MM.1S (cell line): ENCODE data around the gene SLC19A2.
A peak's percentile ranks its signal among the peaks of the same experiment; 100 is the strongest.

ENCODE experiments used
- DNase-seq: peaks from one replicate; pipeline ENCODE4 v3.0.0-alpha.2; 2015
- H2AFZ ChIP-seq: fragments of 300-600 bp; sonication (generic); 2 replicates; pipeline ENCODE4 v1.6.0; 2016; ENCODE audit warnings: antibody characterized with exemption, low read length
- H3F3A ChIP-seq: fragments of 300-600 bp; sonication (generic); 2 replicates; pipeline ENCODE4 v1.6.1; 2016; ENCODE audit warnings: mild to moderate bottlenecking, antibody characterized with exemption, low read length, moderate library complexity, mixed read lengths; ENCODE audit not compliant: insufficient read depth
- H3K27ac ChIP-seq: fragments of 300-600 bp; sonication (generic); 2 replicates; pipeline ENCODE4 v1.5.1; 2016; ENCODE audit warnings: mild to moderate bottlenecking, low read length
- H3K27me3 ChIP-seq: fragments of 300-600 bp; sonication (generic); replicated peaks from 2 replicates; pipeline ENCODE4 v1.6.0; 2016; ENCODE audit warnings: low read length; ENCODE audit not compliant: insufficient read depth
- H3K36me3 ChIP-seq: fragments of 300-600 bp; sonication (generic); replicated peaks from 2 replicates; pipeline ENCODE4 v1.6.1; 2016; ENCODE audit warnings: mild to moderate bottlenecking, low read length, mixed read lengths; ENCODE audit not compliant: insufficient read depth
- H3K4me1 ChIP-seq: fragments of 300-600 bp; sonication (generic); 2 replicates; pipeline ENCODE4 v1.6.1; 2016; ENCODE audit warnings: low read length, mixed read lengths
- H3K4me2 ChIP-seq: fragments of 300-600 bp; sonication (generic); 2 replicates; pipeline ENCODE4 v1.6.0; 2016; ENCODE audit warnings: low read depth, low read length
- H3K4me3 ChIP-seq: fragments of 300-600 bp; sonication (generic); 2 replicates; pipeline ENCODE4 v1.5.1; 2016; ENCODE audit warnings: low read length, mixed read lengths
- H3K79me2 ChIP-seq: fragments of 300-600 bp; sonication (generic); 2 replicates; pipeline ENCODE4 v1.6.1; 2016; ENCODE audit warnings: mixed run types, low read length, mixed read lengths
- H3K9ac ChIP-seq: fragments of 300-600 bp; sonication (generic); 2 replicates; pipeline ENCODE4 v1.6.1; 2016; ENCODE audit warnings: low read length, mixed read lengths
- H3K9me2 ChIP-seq: fragments of 300-600 bp; sonication (generic); replicated peaks from 2 replicates; pipeline ENCODE4 v1.6.1; 2016; ENCODE audit warnings: mild to moderate bottlenecking, low read length, mixed read lengths; ENCODE audit not compliant: insufficient read depth
- H3K9me3 ChIP-seq: fragments of 300-600 bp; sonication (generic); replicated peaks from 2 replicates; pipeline ENCODE4 v1.6.1; 2016; ENCODE audit warnings: mild to moderate bottlenecking, low read length, mixed read lengths; ENCODE audit not compliant: insufficient read depth
- H4K20me1 ChIP-seq: fragments of 300-600 bp; sonication (generic); 2 replicates; pipeline ENCODE4 v1.6.1; 2016; ENCODE audit warnings: mild to moderate bottlenecking, low read length, moderate library complexity, mixed read lengths; ENCODE audit not compliant: insufficient read depth
- EZH2 ChIP-seq: fragments of 300-600 bp; sonication (generic); optimal IDR thresholded peaks from 2 replicates; pipeline ENCODE3; 2017; ENCODE audit warnings: low read depth, mild to moderate bottlenecking, antibody characterized with exemption, low read length, mixed read lengths
- EZH2phosphoT487 ChIP-seq: fragments of 300-600 bp; sonication (generic); IDR thresholded peaks from 2 replicates; pipeline ENCODE4 v1.6.1; 2018; ENCODE audit warnings: antibody characterized with exemption, low read length
- TF ChIP-seq, protein P1 (sequence below): fragments of 300-600 bp; sonication (generic); IDR thresholded peaks from 2 replicates; pipeline ENCODE4 v1.5.1; 2016; ENCODE audit warnings: antibody characterized with exemption, low read length, mixed read lengths

The SLC19A2 gene

DNA sequence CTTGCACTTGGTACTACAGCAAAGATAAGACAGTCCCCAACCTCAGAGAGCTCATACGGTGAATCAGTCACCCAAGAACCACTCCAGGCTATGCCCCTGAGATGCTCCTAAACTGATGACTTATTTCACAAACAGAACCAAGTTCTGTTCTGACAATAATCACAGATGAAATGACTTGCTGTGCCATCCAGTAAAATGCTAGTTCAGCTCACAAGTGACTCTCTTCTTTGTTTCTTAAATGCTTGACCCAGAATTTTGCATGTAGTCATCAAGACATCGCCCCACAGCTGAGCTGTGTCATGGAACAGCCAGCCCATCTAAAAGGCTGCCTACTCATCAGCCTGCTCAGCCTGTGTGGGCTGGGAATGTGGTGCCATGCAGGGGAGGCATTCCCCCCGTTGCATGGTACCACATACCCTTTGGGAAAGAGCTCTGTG lies 6.1 kb upstream of the SLC19A2 start:
- TF ChIP-seq EZH2 (no peak), EZH2phosphoT487 (no peak)
- TF ChIP-seq, protein P1, sequence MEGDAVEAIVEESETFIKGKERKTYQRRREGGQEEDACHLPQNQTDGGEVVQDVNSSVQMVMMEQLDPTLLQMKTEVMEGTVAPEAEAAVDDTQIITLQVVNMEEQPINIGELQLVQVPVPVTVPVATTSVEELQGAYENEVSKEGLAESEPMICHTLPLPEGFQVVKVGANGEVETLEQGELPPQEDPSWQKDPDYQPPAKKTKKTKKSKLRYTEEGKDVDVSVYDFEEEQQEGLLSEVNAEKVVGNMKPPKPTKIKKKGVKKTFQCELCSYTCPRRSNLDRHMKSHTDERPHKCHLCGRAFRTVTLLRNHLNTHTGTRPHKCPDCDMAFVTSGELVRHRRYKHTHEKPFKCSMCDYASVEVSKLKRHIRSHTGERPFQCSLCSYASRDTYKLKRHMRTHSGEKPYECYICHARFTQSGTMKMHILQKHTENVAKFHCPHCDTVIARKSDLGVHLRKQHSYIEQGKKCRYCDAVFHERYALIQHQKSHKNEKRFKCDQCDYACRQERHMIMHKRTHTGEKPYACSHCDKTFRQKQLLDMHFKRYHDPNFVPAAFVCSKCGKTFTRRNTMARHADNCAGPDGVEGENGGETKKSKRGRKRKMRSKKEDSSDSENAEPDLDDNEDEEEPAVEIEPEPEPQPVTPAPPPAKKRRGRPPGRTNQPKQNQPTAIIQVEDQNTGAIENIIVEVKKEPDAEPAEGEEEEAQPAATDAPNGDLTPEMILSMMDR: no peak
- no peaks in the 10 kb centered on the region for H3K9me2 ChIP-seq
- no peaks in the 10 kb centered on the region for H4K20me1 ChIP-seq
- no peak overlapping the region for H2AFZ ChIP-seq
- H3K27me3 ChIP-seq: no peaks in the 10 kb centered on the region
- no peaks in the 10 kb centered on the region for H3K79me2 ChIP-seq
- no peak for DNase-seq
- no peaks in the 10 kb centered on the region for H3F3A ChIP-seq
- no peak overlapping the region for H3K9ac ChIP-seq
- no peak overlapping the region for H3K4me2 ChIP-seq
- H3K4me1 ChIP-seq: peaks cover 3% of the 10 kb centered on the region
- H3K4me3 ChIP-seq: no peak overlapping the region
- no peaks in the 10 kb centered on the region for H3K9me3 ChIP-seq
- no peaks in the 10 kb centered on the region for H3K36me3 ChIP-seq
- no peak overlapping the region for H3K27ac ChIP-seq

DNA sequence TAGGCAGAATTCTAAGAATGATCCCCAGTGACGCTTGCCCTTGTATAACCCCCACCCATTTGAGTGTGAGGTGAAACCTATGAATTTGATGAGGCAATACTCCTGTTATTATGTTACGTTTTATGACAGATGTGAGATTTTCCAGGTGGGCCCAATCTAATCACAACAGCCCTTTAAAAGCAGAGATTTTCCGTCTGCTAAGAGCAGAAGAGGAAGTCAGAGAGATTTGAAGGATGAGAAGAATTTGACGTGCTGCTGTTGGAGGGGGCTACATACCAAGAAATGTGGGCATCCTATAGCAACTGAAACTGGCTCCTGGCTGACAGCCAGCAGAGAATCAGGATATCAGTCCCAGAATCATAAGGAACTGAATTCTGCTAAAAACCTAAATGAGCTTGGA lies 2.4 kb upstream of the SLC19A2 start:
- H3K27ac ChIP-seq: no peak overlapping the region
- H3K9me3 ChIP-seq: no peaks in the 10 kb centered on the region
- H3K9me2 ChIP-seq: no peaks in the 10 kb centered on the region
- no peak overlapping the region for H3K4me2 ChIP-seq
- no peaks in the 10 kb centered on the region for H4K20me1 ChIP-seq
- H3K27me3 ChIP-seq: no peaks in the 10 kb centered on the region
- DNase-seq: no peak
- TF ChIP-seq, protein P1: no peak
- TF ChIP-seq EZH2 (no peak), EZH2phosphoT487 (no peak)
- H3K4me3 ChIP-seq: no peak overlapping the region
- H3K9ac ChIP-seq: no peak overlapping the region
- no peak overlapping the region for H2AFZ ChIP-seq
- H3K79me2 ChIP-seq: peaks cover 20% of the 10 kb centered on the region
- no peaks in the 10 kb centered on the region for H3F3A ChIP-seq
- H3K4me1 ChIP-seq: peaks cover 8% of the 10 kb centered on the region
- no peaks in the 10 kb centered on the region for H3K36me3 ChIP-seq

DNA sequence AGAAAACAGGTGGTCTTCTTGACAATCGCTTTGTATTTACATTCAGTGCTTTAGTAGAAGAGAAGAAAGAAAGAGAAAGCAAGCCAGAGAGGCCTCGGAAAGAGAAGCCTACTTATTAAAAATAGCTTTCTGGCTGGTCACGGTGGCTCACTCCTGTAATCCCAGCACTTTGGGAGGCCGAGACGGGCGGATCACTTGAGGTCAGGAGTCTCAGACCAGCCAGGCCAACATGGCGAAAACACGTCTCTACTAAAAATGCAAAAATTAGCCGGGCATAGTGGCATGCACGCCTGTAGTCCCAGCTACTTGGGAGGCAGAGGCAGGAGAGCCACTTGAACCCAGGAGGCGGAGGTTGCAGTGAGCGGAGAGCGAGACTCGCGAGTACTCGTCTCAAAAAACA lies 1.8 kb upstream of the SLC19A2 start:
- H3K9ac ChIP-seq: no peak overlapping the region
- peaks cover 26% of the 10 kb centered on the region for H3K79me2 ChIP-seq
- no peak overlapping the region for H2AFZ ChIP-seq
- H3K9me3 ChIP-seq: no peaks in the 10 kb centered on the region
- TF ChIP-seq EZH2: no peak
- H3K4me3 ChIP-seq: no peak overlapping the region
- no peaks in the 10 kb centered on the region for H3K9me2 ChIP-seq
- no peak overlapping the region for H3K27ac ChIP-seq
- H3K36me3 ChIP-seq: no peaks in the 10 kb centered on the region
- H3F3A ChIP-seq: no peaks in the 10 kb centered on the region
- H3K27me3 ChIP-seq: no peaks in the 10 kb centered on the region
- no peak for DNase-seq
- H4K20me1 ChIP-seq: no peaks in the 10 kb centered on the region
- no peak overlapping the region for H3K4me2 ChIP-seq
- H3K4me1 ChIP-seq: peaks cover 8% of the 10 kb centered on the region

DNA sequence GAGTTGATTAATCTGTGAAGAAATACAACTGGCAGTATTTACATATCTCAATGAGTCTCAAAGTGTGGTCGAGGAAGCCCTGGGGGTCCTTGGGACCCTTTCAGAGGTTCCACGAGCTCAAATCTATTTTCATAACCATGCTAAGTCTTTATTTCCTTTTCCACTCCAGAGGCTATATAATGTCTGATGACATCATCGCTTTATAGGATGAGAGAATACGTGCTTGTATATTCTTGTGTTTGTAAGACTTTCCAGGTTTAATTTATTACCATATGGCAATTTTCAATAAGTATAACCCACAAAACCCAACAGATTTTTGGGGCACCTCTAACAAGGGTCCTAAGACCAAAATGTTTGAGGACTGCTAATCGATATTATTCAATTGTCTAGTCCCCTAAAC lies 1.4 kb upstream of the SLC19A2 start:
- Histone ChIP-seq H3K27me3 (no peaks in the 10 kb centered on the region), H3K27ac (no peak overlapping the region), H2AFZ (peak overlapping the region; percentile 88)

More for the DNA sequence above, 1.4 kb upstream of the SLC19A2 start:
- Histone ChIP-seq H4K20me1 (no peaks in the 10 kb centered on the region), H3K9ac (no peak overlapping the region), H3K9me3 (no peaks in the 10 kb centered on the region), H3K4me3 (no peak overlapping the region), H3K9me2 (no peaks in the 10 kb centered on the region), H3K79me2 (peaks cover 30% of the 10 kb centered on the region), H3F3A (no peaks in the 10 kb centered on the region), H3K4me2 (peak overlapping the region; percentile 91), H3K4me1 (peaks cover 8% of the 10 kb centered on the region), H3K36me3 (no peaks in the 10 kb centered on the region)
- no peak for DNase-seq
- TF ChIP-seq EZH2 (no peak), EZH2phosphoT487 (no peak)
- TF ChIP-seq, protein P1: no peak
